Cortex of kidney (tissue), 1 donor: ENCODE measurements around the gene ZNF862.

Experiments used
- DNase-seq: peaks from one replicate; lab custom pipeline; 2025; lab: John Stamatoyannopoulos, UW

The ZNF862 gene

GRCh38 chr7:149866139-149866778 lies 28.1 kb downstream of the ZNF862 start:
- no peak for DNase-seq

- DNase-seq, result no peak
These were observed 28.7 kb downstream of the ZNF862 start for GRCh38 chr7:149866779-149867447.

GRCh38 chr7:149867762-149868622 lies 29.8 kb downstream of the ZNF862 start:
- DNase-seq, result no peak

GRCh38 chr7:149868623-149869290 lies 30.6 kb downstream of the ZNF862 start:
- DNase-seq, result no peak

- no peak for DNase-seq
These were observed 31.1 kb downstream of the ZNF862 start for GRCh38 chr7:149869291-149869650.

- DNase-seq, result no peak
These were observed 31.7 kb downstream of the ZNF862 start for GRCh38 chr7:149869867-149870266.

- DNase-seq, result no peak
These were observed 32.1 kb downstream of the ZNF862 start for GRCh38 chr7:149870274-149870673.

- DNase-seq, result no peak
These were observed 32.7 kb downstream of the ZNF862 start for GRCh38 chr7:149870701-149871483.

- no peak for DNase-seq
These were observed 33.4 kb downstream of the ZNF862 start for GRCh38 chr7:149871576-149871975.

- DNase-seq, result no peak
These were observed 34.4 kb downstream of the ZNF862 start for GRCh38 chr7:149872419-149873073.

- DNase-seq, result peak; percentile 51
These were observed 35.1 kb downstream of the ZNF862 start, which contains the start of gene ATP6V0E2 for GRCh38 chr7:149873074-149873969. TSS of gene ATP6V0E2 (plus strand) at chr7:149873969. CDS start at chr7:149874066, 97 bp downstream.

- DNase-seq, result no peak
These were observed 35.9 kb downstream of the ZNF862 start for GRCh38 chr7:149873970-149874643.

GRCh38 chr7:149874644-149875028 lies 36.5 kb downstream of the ZNF862 start:
- no peak for DNase-seq

GRCh38 chr7:149875396-149875795 lies 37.2 kb downstream of the ZNF862 start:
- DNase-seq, result no peak

GRCh38 chr7:149877890-149878522 lies 39.8 kb downstream of the ZNF862 start:
- no peak for DNase-seq

- DNase-seq, result no peak
These were observed 40.3 kb downstream of the ZNF862 start for GRCh38 chr7:149878523-149878921.

- no peak for DNase-seq
These were observed 41.1 kb downstream of the ZNF862 start for GRCh38 chr7:149879271-149879743.

- DNase-seq, result no peak
These were observed 41.8 kb downstream of the ZNF862 start for GRCh38 chr7:149879766-149880637.
